Measurements from ENCODE around the gene OR1C1. TPM values are rescaled to one million over a fixed set of nuclear protein-coding genes. Genes with fewer than 3 reads are reported as not detected.
"Not testable (repeated sequence)": the region's sequence is repeated elsewhere in the genome, so short reads cannot be mapped to it uniquely, and the experiment has no call there.

OR1C1 gene
- total RNA-seq, 1 donor from 2014 or later = not detected

DNA sequence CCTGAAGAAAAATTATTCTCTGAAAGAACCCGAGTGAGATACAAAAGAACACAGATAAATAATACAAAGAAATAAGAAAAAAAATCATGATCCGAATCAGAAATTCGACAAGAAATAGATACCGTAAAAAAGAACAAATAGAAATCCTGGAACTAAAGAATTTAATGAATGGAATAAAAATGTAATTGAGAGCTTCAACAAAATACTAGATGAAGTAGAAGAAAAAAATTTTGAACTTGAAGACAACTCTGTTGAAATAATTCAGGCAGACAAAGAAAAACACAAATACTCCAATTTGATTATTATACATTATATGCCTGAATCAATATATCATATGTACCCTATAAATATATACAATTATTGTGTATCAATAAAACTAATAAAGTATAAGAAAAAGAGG lies 39.1 kb downstream of the OR1C1 start:
- H3K9me3 Mint-ChIP-seq = peaks cover 43% of the 10 kb centered on the region
- no peaks in the 10 kb centered on the region for H3K4me1 Mint-ChIP-seq
- H3K36me3 Mint-ChIP-seq = no peaks in the 10 kb centered on the region
- no peak for TF ChIP-seq CTCF (IDR thresholded peaks at IDR 0.05; ENCODE audit: unreplicated experiment)
- no peak for DNase-seq (ENCODE audit: low spot score in 2 of 2, unreplicated experiment in 2 of 2)
- H3K4me3 Mint-ChIP-seq = no peak overlapping the region
- no peak overlapping the region for H3K27ac Mint-ChIP-seq
- H3K27me3 Mint-ChIP-seq (ENCODE audit: low read depth) = no peaks in the 10 kb centered on the region

DNA sequence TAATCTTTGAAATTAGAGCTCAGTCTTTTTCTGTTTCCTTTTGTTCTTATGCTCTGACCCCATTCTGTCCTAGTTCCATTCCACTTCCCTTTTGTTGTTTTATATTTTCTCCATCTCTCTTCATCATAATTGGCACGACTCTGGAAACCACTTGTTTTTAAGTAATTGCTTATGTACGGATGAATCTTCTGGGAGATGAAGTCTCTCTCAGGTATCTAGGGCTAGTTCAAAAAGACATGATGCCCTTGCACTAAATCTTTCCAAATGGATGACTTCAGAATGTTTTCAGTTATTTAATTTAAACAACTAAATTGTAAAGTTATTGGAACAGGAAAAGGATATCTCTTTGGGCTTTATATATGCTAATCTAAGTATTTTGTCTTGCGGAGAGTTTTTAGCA lies 43.8 kb downstream of the OR1C1 start, which contains the start of gene OR6F1:
OR6F1 (minus strand) TSS at position 101 of the 400 bp plus-strand sequence. CDS start 3,891 bp downstream, outside the sequence.
- H3K36me3 Mint-ChIP-seq = no peaks in the 10 kb centered on the region
- no peak for DNase-seq (ENCODE audit: low spot score in 2 of 2, unreplicated experiment in 2 of 2)
- no peak for TF ChIP-seq CTCF (IDR thresholded peaks at IDR 0.05; ENCODE audit: unreplicated experiment)
- H3K4me3 Mint-ChIP-seq = no peak within 1 kb of the TSS
- H3K27me3 Mint-ChIP-seq (ENCODE audit: low read depth) = no peaks in the 10 kb centered on the region
- no peak within 1 kb of the TSS for H3K27ac Mint-ChIP-seq
- no peaks in the 10 kb centered on the region for H3K4me1 Mint-ChIP-seq
- H3K9me3 Mint-ChIP-seq = peaks cover 39% of the 10 kb centered on the region

GRCh38 chr1:247713753-247714152 lies 46.6 kb downstream of the OR1C1 start:
- no peak for DNase-seq (ENCODE audit: low spot score in 2 of 2, unreplicated experiment in 2 of 2)
- Mint-ChIP-seq H3K27ac (no peak overlapping the region), H3K27me3 (ENCODE audit: low read depth) (no peaks in the 10 kb centered on the region), H3K36me3 (no peaks in the 10 kb centered on the region), H3K4me3 (no peak overlapping the region), H3K4me1 (no peaks in the 10 kb centered on the region), H3K9me3 (peaks cover 46% of the 10 kb centered on the region)
- TF ChIP-seq CTCF (IDR thresholded peaks at IDR 0.05; ENCODE audit: unreplicated experiment) = no peak

DNA sequence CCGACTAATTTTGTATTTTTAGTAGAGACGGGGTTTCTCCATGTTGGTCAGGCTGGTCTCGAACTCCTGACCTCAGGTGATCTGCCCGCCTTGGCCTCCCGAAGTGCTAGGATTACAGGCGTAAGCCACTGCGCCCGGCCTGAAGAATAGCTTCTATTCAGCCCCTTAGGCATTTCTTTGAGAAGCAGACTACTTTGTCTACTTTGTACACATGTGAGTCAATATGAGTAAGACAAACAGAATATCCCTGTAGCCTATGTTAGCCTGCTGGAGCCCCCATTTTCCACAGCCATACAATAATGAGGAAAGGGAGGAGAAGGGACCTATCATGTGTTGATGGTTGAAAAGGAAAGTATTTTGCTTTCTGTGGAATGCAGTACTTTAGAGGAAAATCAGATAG lies 49.7 kb downstream of the OR1C1 start:
- not testable (repeated sequence) for H3K27me3 Mint-ChIP-seq (ENCODE audit: low read depth); DNase-seq (ENCODE audit: low spot score in 2 of 2, unreplicated experiment in 2 of 2); H3K4me3 Mint-ChIP-seq; H3K4me1 Mint-ChIP-seq; H3K36me3 Mint-ChIP-seq; H3K27ac Mint-ChIP-seq
- peaks cover 57% of the 10 kb centered on the region for H3K9me3 Mint-ChIP-seq

Other genes starting within 250 kb of the OR1C1 start
- gene OR2C3, start 224.1 kb downstream of the OR1C1 start, total RNA-seq = not detected in 3 replicates
- not detected in 3 replicates for gene GCSAML, start 211.4 kb downstream of the OR1C1 start, total RNA-seq
- not detected in 3 replicates for gene OR2G2, start 172.2 kb downstream of the OR1C1 start, total RNA-seq
- gene OR2G3, start 155.0 kb downstream of the OR1C1 start, total RNA-seq = not detected in 3 replicates
- not detected in 3 replicates for gene OR13G1, start 80.8 kb downstream of the OR1C1 start, total RNA-seq
- gene OR6F1, start 43.9 kb downstream of the OR1C1 start, total RNA-seq = not detected in 3 replicates
- not detected in 3 replicates for gene OR14K1, start 21.9 kb downstream of the OR1C1 start, total RNA-seq
- not detected in 3 replicates for gene OR14A2, start 12.4 kb downstream of the OR1C1 start, total RNA-seq
- gene OR14A16, start 63.6 kb upstream of the OR1C1 start, total RNA-seq = not detected in 3 replicates
- not detected in 3 replicates for gene OR11L1, start 81.3 kb upstream of the OR1C1 start, total RNA-seq
- 0.91 to 1.2 TPM (median 1.1 TPM) in 3 replicates for gene TRIM58, start 96.6 kb upstream of the OR1C1 start, total RNA-seq
- gene OR2W3, start 135.0 kb upstream of the OR1C1 start, total RNA-seq = 0.32 to 0.63 TPM (median 0.55 TPM) in 3 replicates
- gene OR2T8, start 159.7 kb upstream of the OR1C1 start, total RNA-seq = not detected in 3 replicates
- 0.13 TPM in 1 of 3 replicates, not detected in the others for gene OR2AJ1, start 164.3 kb upstream of the OR1C1 start, total RNA-seq
- gene OR2L8, start 188.3 kb upstream of the OR1C1 start, total RNA-seq = not detected in 3 replicates
- gene OR2AK2, start 204.7 kb upstream of the OR1C1 start, total RNA-seq = not detected in 3 replicates